ENCODE measurements around the gene CATSPERZ. TPM values are rescaled to one million over a fixed set of nuclear protein-coding genes. Genes with fewer than 3 reads are reported as not detected.

CATSPERZ gene
- total RNA-seq, 2 donors from 2014 or later: 0.56 TPM; not detected in 1

GRCh38 chr11:64261556-64262080 is 38.5 kb upstream of the CATSPERZ start:
- Histone ChIP-seq H3K4me3 (no peak overlapping the region), H3K9ac (ENCODE audit: low read depth in 2 of 2, low read length in 2 of 2) (no peak overlapping the region), H3K9me3 (no peaks in the 10 kb centered on the region), H3K27me3 (no peaks in the 10 kb centered on the region), H3K27ac (no peak overlapping the region), H3K36me3 (peaks cover 31% of the 10 kb centered on the region), H3K4me1 (no peaks in the 10 kb centered on the region)
- intact Hi-C loops (cut with DNase I): no loop called here
- TF ChIP-seq, protein P1, sequence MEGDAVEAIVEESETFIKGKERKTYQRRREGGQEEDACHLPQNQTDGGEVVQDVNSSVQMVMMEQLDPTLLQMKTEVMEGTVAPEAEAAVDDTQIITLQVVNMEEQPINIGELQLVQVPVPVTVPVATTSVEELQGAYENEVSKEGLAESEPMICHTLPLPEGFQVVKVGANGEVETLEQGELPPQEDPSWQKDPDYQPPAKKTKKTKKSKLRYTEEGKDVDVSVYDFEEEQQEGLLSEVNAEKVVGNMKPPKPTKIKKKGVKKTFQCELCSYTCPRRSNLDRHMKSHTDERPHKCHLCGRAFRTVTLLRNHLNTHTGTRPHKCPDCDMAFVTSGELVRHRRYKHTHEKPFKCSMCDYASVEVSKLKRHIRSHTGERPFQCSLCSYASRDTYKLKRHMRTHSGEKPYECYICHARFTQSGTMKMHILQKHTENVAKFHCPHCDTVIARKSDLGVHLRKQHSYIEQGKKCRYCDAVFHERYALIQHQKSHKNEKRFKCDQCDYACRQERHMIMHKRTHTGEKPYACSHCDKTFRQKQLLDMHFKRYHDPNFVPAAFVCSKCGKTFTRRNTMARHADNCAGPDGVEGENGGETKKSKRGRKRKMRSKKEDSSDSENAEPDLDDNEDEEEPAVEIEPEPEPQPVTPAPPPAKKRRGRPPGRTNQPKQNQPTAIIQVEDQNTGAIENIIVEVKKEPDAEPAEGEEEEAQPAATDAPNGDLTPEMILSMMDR (IDR thresholded peaks at IDR 0.05): no peak
- no peak for DNase-seq

GRCh38 chr11:64262271-64263002 is 37.7 kb upstream of the CATSPERZ start:
- intact Hi-C loops (cut with DNase I): no loop called here
- H3K4me1 ChIP-seq: peaks cover 3% of the 10 kb centered on the region
- no peaks in the 10 kb centered on the region for H3K27me3 ChIP-seq
- no peak overlapping the region for H3K27ac ChIP-seq
- DNase-seq: no peak
- TF ChIP-seq, protein P1 (IDR thresholded peaks at IDR 0.05): no peak
- no peaks in the 10 kb centered on the region for H3K9me3 ChIP-seq
- H3K36me3 ChIP-seq: peaks cover 31% of the 10 kb centered on the region
- no peak overlapping the region for H3K4me3 ChIP-seq
- H3K9ac ChIP-seq (ENCODE audit: low read depth in 2 of 2, low read length in 2 of 2): no peak overlapping the region

DNA sequence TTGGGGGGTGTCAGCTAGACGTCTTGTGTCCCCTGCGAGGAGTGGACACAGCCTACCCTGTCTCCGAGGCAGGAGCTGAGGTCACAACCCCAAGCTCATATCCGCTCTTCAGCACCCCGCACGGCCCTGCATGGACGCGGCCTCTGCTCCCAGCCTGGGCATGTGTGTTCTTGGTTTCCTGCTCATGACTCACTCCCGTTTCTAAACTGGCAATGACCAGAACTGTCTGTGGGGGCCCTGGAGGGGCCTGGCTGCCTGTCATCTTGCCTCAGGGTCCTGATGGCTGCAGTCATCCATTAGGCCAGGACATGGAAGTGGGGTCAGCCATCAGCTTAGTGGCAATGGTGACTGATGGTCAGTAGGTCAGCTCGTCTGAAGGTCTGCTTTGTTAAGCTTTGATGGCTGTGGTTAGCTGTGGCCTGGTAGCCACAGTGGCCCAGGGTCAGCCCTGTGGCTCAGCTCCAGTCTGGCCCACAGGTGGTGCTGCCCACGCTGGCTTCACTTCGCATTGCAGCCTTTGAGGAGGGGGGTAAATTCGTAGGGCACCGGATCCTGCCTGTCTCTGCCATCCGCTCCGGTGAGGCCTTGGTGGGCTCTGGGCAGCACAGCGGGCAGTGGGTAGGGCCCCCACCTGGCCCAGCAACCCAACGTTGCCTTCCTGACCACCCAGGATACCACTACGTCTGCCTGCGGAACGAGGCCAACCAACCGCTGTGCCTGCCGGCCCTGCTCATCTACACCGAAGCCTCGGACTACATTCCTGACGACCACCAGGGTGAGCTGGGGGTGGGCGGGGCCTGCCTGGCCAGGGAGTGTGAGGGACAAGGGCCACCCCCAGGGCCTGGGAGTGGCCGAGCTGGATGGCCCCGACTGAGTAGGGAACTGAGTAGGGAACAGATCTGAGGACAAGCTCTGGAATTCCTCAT is 36.9 kb upstream of the CATSPERZ start:
- intact Hi-C loops (cut with DNase I): no loop called here
- TF ChIP-seq, protein P1 (IDR thresholded peaks at IDR 0.05): no peak
- Histone ChIP-seq H3K27ac (no peak overlapping the region), H3K9me3 (no peaks in the 10 kb centered on the region), H3K9ac (ENCODE audit: low read depth in 2 of 2, low read length in 2 of 2) (no peak overlapping the region), H3K36me3 (peaks cover 31% of the 10 kb centered on the region), H3K27me3 (no peaks in the 10 kb centered on the region), H3K4me3 (no peak overlapping the region), H3K4me1 (peaks cover 9% of the 10 kb centered on the region)
- DNase-seq: no peak

- Histone ChIP-seq H3K9ac (ENCODE audit: low read depth in 2 of 2, low read length in 2 of 2) (no peak overlapping the region), H3K4me3 (no peak overlapping the region), H3K4me1 (peaks cover 15% of the 10 kb centered on the region), H3K27me3 (no peaks in the 10 kb centered on the region), H3K36me3 (peaks cover 27% of the 10 kb centered on the region), H3K27ac (no peak overlapping the region), H3K9me3 (no peaks in the 10 kb centered on the region)
- TF ChIP-seq, protein P1 (IDR thresholded peaks at IDR 0.05): no peak
- DNase-seq: no peak
- intact Hi-C loops (cut with DNase I): no loop called here
Observed at GRCh38 chr11:64263947-64264317, 36.2 kb upstream of the CATSPERZ start.

DNA sequence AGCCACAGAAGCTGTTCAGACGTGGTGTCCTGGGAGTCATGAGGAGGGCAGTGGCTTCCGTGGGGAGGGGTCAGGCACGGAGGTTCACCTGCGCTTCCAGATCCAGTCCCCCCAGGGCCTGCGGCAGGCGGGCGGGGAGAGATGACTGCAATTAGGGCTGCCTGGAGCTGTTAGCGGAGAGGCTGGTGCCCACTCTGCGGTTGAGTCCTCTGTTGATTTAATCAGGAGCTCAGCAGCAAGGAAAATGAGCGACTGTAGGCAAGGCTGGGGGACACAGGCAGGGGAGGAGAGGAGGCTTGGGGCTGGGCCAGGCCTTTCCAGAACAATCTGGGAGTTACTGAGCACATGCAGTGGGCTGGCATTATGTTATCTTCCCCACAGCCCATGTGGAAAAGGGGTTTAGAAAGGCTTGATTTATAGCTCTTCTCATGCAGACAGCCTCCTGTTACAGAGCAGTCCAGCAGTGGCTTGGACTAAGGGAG is 35.7 kb upstream of the CATSPERZ start:
- DNase-seq: no peak
- no peak overlapping the region for H3K4me3 ChIP-seq
- no peaks in the 10 kb centered on the region for H3K9me3 ChIP-seq
- no peak overlapping the region for H3K9ac ChIP-seq (ENCODE audit: low read depth in 2 of 2, low read length in 2 of 2)
- peaks cover 22% of the 10 kb centered on the region for H3K36me3 ChIP-seq
- no peak overlapping the region for H3K27ac ChIP-seq
- peaks cover 16% of the 10 kb centered on the region for H3K4me1 ChIP-seq
- intact Hi-C loops (cut with DNase I): no loop called here
- no peaks in the 10 kb centered on the region for H3K27me3 ChIP-seq
- TF ChIP-seq, protein P1 (IDR thresholded peaks at IDR 0.05): no peak
